H1 (cell line): ENCODE data around the gene NOL3. TPM values are rescaled to one million over a fixed set of nuclear protein-coding genes. Genes with fewer than 3 reads are reported as not detected.

Experiments used
- CTCF ChIA-PET: fragments of 300-600 bp; sonication (Branson Sonifier 250); formaldehyde crosslinking; loops from one replicate; lab custom pipeline; 2021; ENCODE audit not compliant: partially characterized antibody; lab: Charles Lee
- POLR2A ChIA-PET: fragments of 300-600 bp; sonication (Branson Sonifier 250); formaldehyde crosslinking; loops from one replicate; lab custom pipeline; 2021; ENCODE audit warnings: inconsistent platforms; ENCODE audit not compliant: partially characterized antibody; lab: Charles Lee
- DNase-seq, 2 experiments: peaks; one replicate each; pipeline versions ENCODE4 v3.0.0 to v3.0.0-alpha.2; 2010 to 2022; ENCODE audit warnings: low spot score in 2 of 2, low read depth in 1 of 2, mixed read lengths in 1 of 2
- FAIRE-seq: peaks from 2 replicates; lab custom pipeline; 2011; peaks lifted over from hg19 to GRCh38; lab: Jason Lieb, UNC
- H2AFZ ChIP-seq: 2 replicates; pipeline ENCODE4 v1.8.1; 2012; ENCODE audit warnings: low read length, inconsistent platforms
- H2AK5ac ChIP-seq: 2 replicates; pipeline ENCODE4 v1.6.1; 2013; ENCODE audit warnings: low read depth, low read length
- H2BK120ac ChIP-seq: replicated peaks from 2 replicates; pipeline ENCODE3; 2013; ENCODE audit warnings: low read depth, low read length, inconsistent platforms
- H2BK12ac ChIP-seq: 2 replicates; pipeline ENCODE4 v1.6.1; 2013; ENCODE audit warnings: low read depth, low read length
- H2BK15ac ChIP-seq: 2 replicates; pipeline ENCODE4 v1.6.1; 2013; ENCODE audit warnings: low read length
- H2BK20ac ChIP-seq: 2 replicates; pipeline ENCODE4 v1.6.1; 2013; ENCODE audit warnings: low read length
- H2BK5ac ChIP-seq: 2 replicates; pipeline ENCODE4 v1.6.1; 2013; ENCODE audit warnings: low read depth, low read length
- H3K14ac ChIP-seq: 2 replicates; pipeline ENCODE4 v1.6.1; 2013; ENCODE audit warnings: inconsistent platforms; ENCODE audit not compliant: insufficient read length
- H3K18ac ChIP-seq: 2 replicates; pipeline ENCODE4 v1.6.1; 2013; ENCODE audit warnings: low read length; ENCODE audit errors: extremely low read depth
- H3K23ac ChIP-seq: 2 replicates; pipeline ENCODE4 v1.6.1; 2013; ENCODE audit warnings: inconsistent platforms; ENCODE audit not compliant: insufficient read length
- H3K23me2 ChIP-seq: 2 replicates; pipeline ENCODE4 v1.6.1; 2013; ENCODE audit warnings: low read depth, low read length
- H3K27ac ChIP-seq: 2 replicates; pipeline ENCODE4 v1.6.1; 2011; ENCODE audit warnings: low read depth, low read length, inconsistent platforms
- H3K27me3 ChIP-seq, 4 experiments: replicated peaks in 1 of 4; 1 replicate in 1 of 4; 2 replicates in 3 of 4; pipeline versions ENCODE4 v1.6.1 to v1.8.1; 2011 to 2013; ENCODE audit warnings: low read length in 3 of 4, mild to moderate bottlenecking in 3 of 4, inconsistent platforms in 2 of 4, mixed read lengths in 2 of 4, moderate library complexity in 1 of 4; ENCODE audit not compliant: control insufficient read depth in 3 of 4, insufficient read depth in 3 of 4; ENCODE audit errors: extremely low read depth in 1 of 4
- H3K36me3 ChIP-seq, 4 experiments: 2 replicates each; pipeline versions ENCODE4 v1.6.1 to v1.8.1; 2011 to 2013; ENCODE audit warnings: mild to moderate bottlenecking in 4 of 4, low read length in 3 of 4, moderate library complexity in 2 of 4, control low read depth in 1 of 4, inconsistent platforms in 1 of 4; ENCODE audit not compliant: insufficient read depth in 4 of 4, control insufficient read depth in 2 of 4
- H3K4ac ChIP-seq: replicated peaks from 2 replicates; pipeline ENCODE3; 2013; ENCODE audit warnings: low read length, low read depth, mixed read lengths, inconsistent platforms; ENCODE audit not compliant: insufficient read length
- H3K4me1 ChIP-seq, 4 experiments: replicated peaks in 1 of 4; 1 replicate in 1 of 4; 2 replicates in 3 of 4; pipeline versions ENCODE4 v1.6.1 to v1.8.1; 2011 to 2013; ENCODE audit warnings: low read length in 3 of 4, inconsistent platforms in 2 of 4, mixed read lengths in 1 of 4; ENCODE audit not compliant: insufficient read depth in 4 of 4, control insufficient read depth in 3 of 4
- H3K4me2 ChIP-seq, 2 experiments: 2 replicates each; pipeline versions ENCODE4 v1.6.1 to v1.8.1; 2011 to 2013; ENCODE audit warnings: low read depth in 2 of 2, low read length in 2 of 2, control low read depth in 1 of 2, inconsistent platforms in 1 of 2, mild to moderate bottlenecking in 1 of 2; ENCODE audit not compliant: insufficient read depth in 1 of 2
- H3K4me3 ChIP-seq, 4 experiments: fragments of 200-600, 300-600 bp in 1 of 4; sonication (generic), shearing (Covaris generic), sonication (Bioruptor Twin) in 1 of 4; 2 replicates each; pipeline versions ENCODE4 v1.5.1 to v1.8.1; 2011 to 2016; ENCODE audit warnings: low read length in 4 of 4, low read depth in 3 of 4, control low read depth in 2 of 4, inconsistent platforms in 2 of 4, mild to moderate bottlenecking in 2 of 4, mixed read lengths in 1 of 4, moderate library complexity in 1 of 4; ENCODE audit not compliant: insufficient read depth in 2 of 4; ENCODE audit errors: extremely low read depth in 1 of 4
- H3K56ac ChIP-seq: replicated peaks from 2 replicates; pipeline ENCODE3; 2013; ENCODE audit warnings: low read depth, mild to moderate bottlenecking, mixed read lengths, low read length, inconsistent platforms; ENCODE audit not compliant: insufficient read length
- H3K79me1 ChIP-seq: 2 replicates; pipeline ENCODE4 v1.6.1; 2013; ENCODE audit warnings: low read depth, low read length, control low read depth
- H3K79me2 ChIP-seq, 2 experiments: 2 replicates each; pipeline versions ENCODE4 v1.6.1 to v1.8.1; 2012 to 2013; ENCODE audit warnings: low read length in 2 of 2, mild to moderate bottlenecking in 2 of 2, inconsistent platforms in 1 of 2; ENCODE audit not compliant: insufficient read depth in 2 of 2, control insufficient read depth in 1 of 2
- H3K9ac ChIP-seq, 4 experiments: replicated peaks in 1 of 4; 1 replicate in 1 of 4; 2 replicates in 3 of 4; pipeline versions ENCODE4 v1.6.1 to v1.8.1; 2011 to 2013; ENCODE audit warnings: low read depth in 3 of 4, low read length in 3 of 4, control low read depth in 2 of 4, mild to moderate bottlenecking in 2 of 4, moderate library complexity in 2 of 4, inconsistent platforms in 1 of 4; ENCODE audit errors: extremely low read depth in 1 of 4
- H3K9me3 ChIP-seq, 2 experiments: 2 replicates each; pipeline versions ENCODE4 v1.6.1 to v1.8.1; 2012 to 2013; ENCODE audit warnings: mild to moderate bottlenecking in 2 of 2, moderate library complexity in 2 of 2, control low read depth in 1 of 2, inconsistent platforms in 1 of 2, low read depth in 1 of 2, low read length in 1 of 2, mixed read lengths in 1 of 2; ENCODE audit not compliant: insufficient read depth in 2 of 2
- H4K20me1 ChIP-seq, 2 experiments: replicated peaks in 1 of 2; 2 replicates each; pipeline versions ENCODE3 to v1.8.1; 2011 to 2013; ENCODE audit warnings: inconsistent platforms in 2 of 2, low read length in 2 of 2, mild to moderate bottlenecking in 1 of 2; ENCODE audit not compliant: insufficient read depth in 2 of 2, control insufficient read depth in 1 of 2
- H4K5ac ChIP-seq: 2 replicates; pipeline ENCODE4 v1.6.1; 2013; ENCODE audit warnings: low read length, low read depth, mixed read lengths, inconsistent platforms; ENCODE audit not compliant: insufficient read length
- H4K8ac ChIP-seq: 2 replicates; pipeline ENCODE4 v1.8.0; 2013; ENCODE audit warnings: mild to moderate bottlenecking, moderate library complexity, low read length, inconsistent platforms; ENCODE audit not compliant: insufficient read depth; ENCODE audit errors: extremely low read depth
- H4K91ac ChIP-seq: replicated peaks from 2 replicates; pipeline ENCODE3; 2013; ENCODE audit warnings: low read length, mixed read lengths, inconsistent platforms; ENCODE audit not compliant: insufficient read length
- CHD1 ChIP-seq: IDR thresholded peaks from 2 replicates; pipeline ENCODE4 v1.6.1; 2012; ENCODE audit warnings: low read depth, low read length, improper control_type of control experiment
- EP300 ChIP-seq, 2 experiments: IDR thresholded peaks; 1 replicate in 1 of 2; 2 replicates in 1 of 2; pipeline ENCODE4 v1.6.1; 2011 to 2012; ENCODE audit warnings: low read depth in 2 of 2, low read length in 2 of 2, mild to moderate bottlenecking in 2 of 2, borderline replicate concordance in 1 of 2, inconsistent platforms in 1 of 2, moderate library complexity in 1 of 2
- FOSL1 ChIP-seq: IDR thresholded peaks from 2 replicates; pipeline ENCODE4 v1.6.1; 2011; ENCODE audit warnings: mild to moderate bottlenecking, low read depth, low read length, moderate library complexity; ENCODE audit not compliant: insufficient read depth
- GTF2F1 ChIP-seq: IDR thresholded peaks from 2 replicates; pipeline ENCODE4 v1.6.1; 2012; ENCODE audit warnings: low read depth, low read length, improper control_type of control experiment, borderline replicate concordance
- HDAC2 ChIP-seq, 2 experiments: fragments of 300-600 bp in 1 of 2; sonication (generic) in 1 of 2; IDR thresholded peaks; 2 replicates each; pipeline ENCODE4 v1.6.1; 2011 to 2012; ENCODE audit warnings: low read depth in 2 of 2, low read length in 2 of 2, mild to moderate bottlenecking in 2 of 2, moderate library complexity in 2 of 2, borderline replicate concordance in 1 of 2, inconsistent platforms in 1 of 2
- JUND ChIP-seq: IDR thresholded peaks from 2 replicates; pipeline ENCODE4 v1.6.1; 2011; ENCODE audit warnings: mild to moderate bottlenecking, improper control_type of control experiment, low read length
- NRF1 ChIP-seq: IDR thresholded peaks from 2 replicates; pipeline ENCODE4 v1.6.1; 2011; ENCODE audit warnings: mild to moderate bottlenecking, low read depth, low read length, improper control_type of control experiment
- PHF8 ChIP-seq: fragments of 200-600 bp; sonication (generic); conservative IDR thresholded peaks from 2 replicates; pipeline ENCODE4 v1.7.1; 2012; ENCODE audit warnings: low read depth, mild to moderate bottlenecking, inconsistent platforms, low read length, moderate library complexity
- RXRA ChIP-seq: IDR thresholded peaks from 2 replicates; pipeline ENCODE4 v1.6.1; 2011; ENCODE audit warnings: low read depth, mild to moderate bottlenecking, low read length, moderate library complexity; ENCODE audit not compliant: insufficient read depth
- SIX5 ChIP-seq: IDR thresholded peaks from 2 replicates; pipeline ENCODE4 v1.6.1; 2011; ENCODE audit warnings: mild to moderate bottlenecking, low read depth, low read length
- SP2 ChIP-seq: IDR thresholded peaks from 2 replicates; pipeline ENCODE4 v1.6.1; 2012; ENCODE audit warnings: mild to moderate bottlenecking, low read length, inconsistent platforms
- SP4 ChIP-seq: IDR thresholded peaks from 2 replicates; pipeline ENCODE4 v1.6.1; 2012; ENCODE audit warnings: low read length, inconsistent platforms
- TAF1 ChIP-seq: IDR thresholded peaks from 2 replicates; pipeline ENCODE4 v1.6.1; 2011; ENCODE audit warnings: mild to moderate bottlenecking, low read depth, low read length
- TBP ChIP-seq: IDR thresholded peaks from 2 replicates; pipeline ENCODE4 v1.6.1; 2011; ENCODE audit warnings: low read depth, low read length, improper control_type of control experiment
- TEAD4 ChIP-seq: IDR thresholded peaks from 2 replicates; pipeline ENCODE4 v1.6.1; 2012; ENCODE audit warnings: low read depth, low read length, inconsistent platforms, mixed read lengths
- WGBS, 2 experiments: shearing (Covaris generic) in 1 of 2; methylation state at CpG; one replicate each; pipeline versions ENCODE4 v1.1.6 to v1.1.7; 2013 to 2015; ENCODE audit warnings: low lambda C conversion rate in 2 of 2, mixed read lengths in 2 of 2, inconsistent platforms in 1 of 2, low coverage in 1 of 2, missing lambda C conversion rate in 1 of 2; ENCODE audit not compliant: insufficient replicate concordance in 2 of 2, insufficient coverage in 1 of 2, insufficient read length in 1 of 2; ENCODE audit errors: extremely low coverage in 1 of 2, missing lambda C conversion rate in 1 of 2; 5-methylcytosine and 5-hydroxymethylcytosine counted together
- polyA plus RNA-seq, 7 experiments: library from polyadenylated mRNA; depleted of rRNA in 3 of 7; stranded (reverse) in 5 of 7; unstranded in 2 of 7; fragments of >200 nt in 5 of 7; fragments of 200-250 nt in 2 of 7; gene quantifications; 1 replicate in 5 of 7; 2 replicates in 1 of 7; 4 replicates in 1 of 7; pipeline versions ENCODE4 v1.2.1 to v1.2.3, GENCODE V29; 2011 to 2013; ENCODE audit warnings: missing spikeins in 2 of 7, mixed read lengths in 2 of 7
- total RNA-seq: library from RNA; stranded (reverse); fragmentation: NEBNext Ultra II Directional; extraction: Animal tissue kit (Norgen Biotek cat#: 25700); gene quantifications from 2 replicates; pipeline ENCODE4 v1.2.1, GENCODE V29; 2021

The NOL3 gene
- total and polyA plus RNA-seq, 2 of the 8 experiments (the other 6 are each of a cell fraction or from before 2014, with no cell fraction given), result 2.2 to 4.6 TPM

GRCh38 chr16:67167588-67167987, 2.8 kb upstream of the NOL3 start:
- Histone ChIP-seq H3K79me2 (no peaks in the 10 kb centered on the region), H2AFZ (no peak overlapping the region), H3K4me2 (no peak overlapping the region), H2BK12ac (no peak overlapping the region), H3K27ac (no peak overlapping the region), H4K91ac (no peak overlapping the region), H3K56ac (no peak overlapping the region), H3K27me3 (peaks cover 84 to 98% (median 97%) of the 10 kb centered on the region in 4 experiments), H3K9ac (no peak overlapping the region), H2BK15ac (no peak overlapping the region), H3K14ac (no peak overlapping the region), H4K20me1 (peaks cover 2 to 21% of the 10 kb centered on the region in 2 experiments), H2BK120ac (no peak overlapping the region), H3K79me1 (peaks cover 2% of the 10 kb centered on the region; the same call in 1 of the 2 replicates), H3K9me3 (no peaks in the 10 kb centered on the region), H4K5ac (no peak overlapping the region), H2AK5ac (no peak overlapping the region), H3K4me3 (no peak overlapping the region), H3K23ac (no peak overlapping the region), H3K18ac (no peak overlapping the region), H2BK5ac (no peak overlapping the region), H2BK20ac (no peak overlapping the region), H4K8ac (no peak overlapping the region; the same call in 1 of the 2 replicates), H3K23me2 (peaks cover 17% of the 10 kb centered on the region), H3K36me3 (peaks cover 0 to 14% (median 0%) of the 10 kb centered on the region in 4 experiments; a peak in 1 of 8 replicates), H3K4me1 (peaks cover 0 to 41% (median 36%) of the 10 kb centered on the region in 4 experiments; a peak in 6 of 7 replicates), H3K4ac (no peak overlapping the region)
- ChIA-PET CTCF (interaction anchor here (1.1 to 19.3 kb wide), 10 partner anchors 8 to 255 kb away, joined by 3 to 291 read pairs (median 24); partner anchors contain the start of genes B3GNT9, ELMO3, EXOC3L1 and FBXL8), POLR2A (no interaction called here)
- 59% methylated on average over 7 of the region's 7 CpGs; no CpG with 5 or more reads in 1 of the 2 experiments for WGBS, 2 experiments
- FAIRE-seq, result no peak
- no peak for DNase-seq
- TF ChIP-seq HDAC2 (IDR thresholded peaks at IDR 0.05; ENCODE audit: borderline replicate concordance in 1 of 2, low read depth in 2 of 2, low read length in 2 of 2), result no peak
- no peak for TF ChIP-seq TBP
- TF ChIP-seq CHD1, result no peak
- no peak for TF ChIP-seq SP2
- no peak for TF ChIP-seq JUND
- TF ChIP-seq EP300 (IDR thresholded peaks at IDR 0.05; ENCODE audit: borderline replicate concordance in 1 of 2, low read depth in 2 of 2, low read length in 2 of 2), result no peak
- TF ChIP-seq TEAD4, result no peak
- no peak for TF ChIP-seq SIX5
- no peak for TF ChIP-seq GTF2F1
- TF ChIP-seq RXRA, result no peak
- no peak for TF ChIP-seq FOSL1
- no peak for TF ChIP-seq SP4
- TF ChIP-seq TAF1, result no peak
- no peak for TF ChIP-seq NRF1
- no peak for TF ChIP-seq PHF8
